Spleen (tissue), 7 donors: ENCODE results near the gene ZNF578.

Source experiments
- POLR2A ChIP-seq, 3 donors: fragments of 450-650 bp; IDR thresholded peaks; one replicate each; pipeline ENCODE4 v1.5.1; 2017; ENCODE audit warnings: antibody characterized with exemption in 3 of 3, mild to moderate bottlenecking in 1 of 3
- POLR2AphosphoS5 ChIP-seq, 3 donors: sonication (generic); formaldehyde crosslinking; IDR thresholded peaks; one replicate each; pipeline ENCODE4 v1.5.1; 2017; ENCODE audit warnings: antibody characterized with exemption in 3 of 3
- TF ChIP-seq, protein P1 (sequence below), 11 experiments: fragments of 200-600 bp in 7 of 11; fragments of 450-650 bp in 4 of 11; sonication (generic) in 4 of 11; IDR thresholded peaks in 8 of 11; conservative IDR thresholded peaks in 3 of 11; 1 replicate in 7 of 11; 2 replicates in 4 of 11; pipeline versions ENCODE4 v1.4.0 to v1.8.0; 2016 to 2021; ENCODE audit warnings: antibody characterized with exemption in 11 of 11, inconsistent platforms in 4 of 11, mild to moderate bottlenecking in 1 of 11
- donor health status: DM: no; HTN: no; CAD: no; lungs with moderate emphysema.
- donor health status: DM: no; HTN: no; CAD: no.
- donor health status: DM: no; HTN: no; CAD: no.

DNA sequence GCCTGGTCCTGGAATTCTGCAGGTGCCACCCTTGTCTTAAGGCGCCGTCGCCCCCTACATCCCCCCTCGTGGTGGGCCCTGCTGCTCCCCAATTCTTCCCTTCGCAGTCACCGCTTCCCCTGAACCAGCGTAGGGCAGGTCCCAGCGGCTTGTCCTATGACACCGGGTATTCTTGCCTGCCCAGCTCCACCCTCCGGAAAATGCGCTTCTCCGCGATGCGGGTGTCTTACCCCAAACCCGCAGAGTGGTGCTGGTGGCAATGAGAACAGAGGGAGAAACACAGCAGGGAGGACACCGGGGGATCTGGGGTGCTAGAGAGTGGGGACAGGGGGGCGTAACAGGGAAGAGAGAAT lies 83.1 kb downstream of the ZNF578 start:
- TF ChIP-seq, protein P1, sequence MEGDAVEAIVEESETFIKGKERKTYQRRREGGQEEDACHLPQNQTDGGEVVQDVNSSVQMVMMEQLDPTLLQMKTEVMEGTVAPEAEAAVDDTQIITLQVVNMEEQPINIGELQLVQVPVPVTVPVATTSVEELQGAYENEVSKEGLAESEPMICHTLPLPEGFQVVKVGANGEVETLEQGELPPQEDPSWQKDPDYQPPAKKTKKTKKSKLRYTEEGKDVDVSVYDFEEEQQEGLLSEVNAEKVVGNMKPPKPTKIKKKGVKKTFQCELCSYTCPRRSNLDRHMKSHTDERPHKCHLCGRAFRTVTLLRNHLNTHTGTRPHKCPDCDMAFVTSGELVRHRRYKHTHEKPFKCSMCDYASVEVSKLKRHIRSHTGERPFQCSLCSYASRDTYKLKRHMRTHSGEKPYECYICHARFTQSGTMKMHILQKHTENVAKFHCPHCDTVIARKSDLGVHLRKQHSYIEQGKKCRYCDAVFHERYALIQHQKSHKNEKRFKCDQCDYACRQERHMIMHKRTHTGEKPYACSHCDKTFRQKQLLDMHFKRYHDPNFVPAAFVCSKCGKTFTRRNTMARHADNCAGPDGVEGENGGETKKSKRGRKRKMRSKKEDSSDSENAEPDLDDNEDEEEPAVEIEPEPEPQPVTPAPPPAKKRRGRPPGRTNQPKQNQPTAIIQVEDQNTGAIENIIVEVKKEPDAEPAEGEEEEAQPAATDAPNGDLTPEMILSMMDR (IDR thresholded peaks at IDR 0.05 in 8 of 11, conservative IDR thresholded peaks at IDR 0.05 in 3 of 11), result no peak
- TF ChIP-seq POLR2AphosphoS5 (IDR thresholded peaks at IDR 0.05) (no peak), POLR2A (IDR thresholded peaks at IDR 0.05) (no peak)
